SK-N-SH treated with all-trans-retinoic acid at 6 μM for 48 hours (cell line): Measurements from ENCODE around the gene RHOU.

Experiments
- ATAC-seq: fragments of 200-7000 bp; cut with Tn5 transposase; 3 replicates; pipeline ENCODE4 v1.9.1; 2020; ENCODE audit warnings: mild to moderate bottlenecking, moderate library complexity
- ARNTL ChIP-seq: fragments of 450-650 bp; formaldehyde crosslinking; IDR thresholded peaks from 2 replicates; pipeline ENCODE4 v1.5.0; 2020; ENCODE audit warnings: low read depth, mild to moderate bottlenecking, moderate library complexity, borderline replicate concordance
- BACH2 ChIP-seq: fragments of 250-450 bp; sonication (Bioruptor Pico); IDR thresholded peaks from 2 replicates; pipeline ENCODE4 v1.9.0; 2021; ENCODE audit warnings: mild to moderate bottlenecking, borderline replicate concordance
- CREB5 ChIP-seq: fragments of 250-450 bp; sonication (Bioruptor Pico); IDR thresholded peaks from 2 replicates; pipeline ENCODE4 v1.5.1; 2020; ENCODE audit warnings: low read depth, mild to moderate bottlenecking, moderate library complexity
- CSDC2 ChIP-seq: fragments of 250-450 bp; sonication (Bioruptor Pico); IDR thresholded peaks from 2 replicates; pipeline ENCODE4 v1.5.0; 2020; ENCODE audit warnings: mild to moderate bottlenecking, moderate library complexity
- CSRNP3 ChIP-seq: fragments of 250-450 bp; sonication (Bioruptor Pico); IDR thresholded peaks from 2 replicates; pipeline ENCODE4 v1.5.1; 2021; ENCODE audit warnings: mild to moderate bottlenecking, moderate library complexity
- ESRRG ChIP-seq: fragments of 250-450 bp; sonication (Bioruptor Pico); IDR thresholded peaks from 2 replicates; pipeline ENCODE4 v1.6.1; 2021; ENCODE audit warnings: mild to moderate bottlenecking
- GLIS3 ChIP-seq: fragments of 250-450 bp; sonication (Bioruptor Pico); IDR thresholded peaks from 2 replicates; pipeline ENCODE4 v1.5.0; 2020; ENCODE audit warnings: mild to moderate bottlenecking, moderate library complexity
- ISL1 ChIP-seq: fragments of 250-450 bp; sonication (Bioruptor Pico); IDR thresholded peaks from 2 replicates; pipeline ENCODE4 v2.1.2; 2022; ENCODE audit warnings: mild to moderate bottlenecking, moderate library complexity
- OSR1 ChIP-seq: fragments of 250-450 bp; sonication (Bioruptor Pico); IDR thresholded peaks from 2 replicates; pipeline ENCODE4 v1.8.0; 2022; ENCODE audit warnings: moderate library complexity, mild to moderate bottlenecking, inconsistent platforms
- PPARA ChIP-seq: fragments of 250-450 bp; sonication (Bioruptor Pico); IDR thresholded peaks from 2 replicates; pipeline ENCODE4 v1.5.0; 2020; ENCODE audit warnings: mild to moderate bottlenecking, borderline replicate concordance
- RARB ChIP-seq: fragments of 250-450 bp; sonication (Bioruptor Pico); IDR thresholded peaks from 2 replicates; pipeline ENCODE4 v1.8.0; 2021; ENCODE audit warnings: mild to moderate bottlenecking, moderate library complexity
- SNAI2 ChIP-seq: fragments of 250-450 bp; sonication (Bioruptor Pico); IDR thresholded peaks from 2 replicates; pipeline ENCODE4 v1.5.0; 2020; ENCODE audit warnings: mild to moderate bottlenecking, moderate library complexity
- TCF4 ChIP-seq: fragments of 250-450 bp; sonication (Bioruptor Pico); IDR thresholded peaks from 2 replicates; pipeline ENCODE4 v1.8.0; 2021; ENCODE audit warnings: mild to moderate bottlenecking, moderate library complexity, borderline replicate concordance
- TOX ChIP-seq: fragments of 250-450 bp; sonication (Bioruptor Pico); IDR thresholded peaks from 2 replicates; pipeline ENCODE4 v1.8.0; 2021; ENCODE audit warnings: mild to moderate bottlenecking, moderate library complexity, borderline replicate concordance
- ZC3H10 ChIP-seq: fragments of 250-450 bp; sonication (Bioruptor Pico); IDR thresholded peaks from 2 replicates; pipeline ENCODE4 v1.5.1; 2021; ENCODE audit warnings: mild to moderate bottlenecking, moderate library complexity
- ZFP3 ChIP-seq: fragments of 250-450 bp; sonication (Bioruptor Pico); IDR thresholded peaks from 2 replicates; pipeline ENCODE4 v1.5.0; 2020; ENCODE audit warnings: mild to moderate bottlenecking, moderate library complexity
- ZFP30 ChIP-seq: fragments of 450-650 bp; formaldehyde crosslinking; IDR thresholded peaks from 2 replicates; pipeline ENCODE4 v1.5.0; 2022; ENCODE audit warnings: mild to moderate bottlenecking, moderate library complexity
- ZNF565 ChIP-seq: fragments of 450-650 bp; formaldehyde crosslinking; conservative IDR thresholded peaks from 2 replicates; pipeline ENCODE4 v1.5.0; 2020; ENCODE audit warnings: low read depth, mild to moderate bottlenecking, moderate library complexity
- ZNF70 ChIP-seq: fragments of 450-650 bp; formaldehyde crosslinking; IDR thresholded peaks from 2 replicates; pipeline ENCODE4 v1.5.0; 2020; ENCODE audit warnings: mild to moderate bottlenecking, moderate library complexity
- ZNF8 ChIP-seq: fragments of 450-650 bp; formaldehyde crosslinking; IDR thresholded peaks from 2 replicates; pipeline ENCODE4 v1.5.0; 2020; ENCODE audit warnings: mild to moderate bottlenecking, moderate library complexity
- TF ChIP-seq, protein P1 (sequence below): fragments of 250-450 bp; sonication (Bioruptor Pico); IDR thresholded peaks from 2 replicates; pipeline ENCODE4 v1.8.0; 2020; ENCODE audit warnings: mild to moderate bottlenecking, moderate library complexity, borderline replicate concordance
- TF ChIP-seq, protein P2 (sequence below): fragments of 250-450 bp; sonication (Bioruptor Pico); IDR thresholded peaks from 2 replicates; pipeline ENCODE4 v1.5.0; 2020; ENCODE audit warnings: mild to moderate bottlenecking, moderate library complexity
- TF ChIP-seq, protein P3 (sequence below): fragments of 250-450 bp; sonication (Bioruptor Pico); IDR thresholded peaks from 2 replicates; pipeline ENCODE4 v1.8.0; 2021; ENCODE audit warnings: low read depth, mild to moderate bottlenecking, moderate library complexity, borderline replicate concordance

Gene RHOU

DNA sequence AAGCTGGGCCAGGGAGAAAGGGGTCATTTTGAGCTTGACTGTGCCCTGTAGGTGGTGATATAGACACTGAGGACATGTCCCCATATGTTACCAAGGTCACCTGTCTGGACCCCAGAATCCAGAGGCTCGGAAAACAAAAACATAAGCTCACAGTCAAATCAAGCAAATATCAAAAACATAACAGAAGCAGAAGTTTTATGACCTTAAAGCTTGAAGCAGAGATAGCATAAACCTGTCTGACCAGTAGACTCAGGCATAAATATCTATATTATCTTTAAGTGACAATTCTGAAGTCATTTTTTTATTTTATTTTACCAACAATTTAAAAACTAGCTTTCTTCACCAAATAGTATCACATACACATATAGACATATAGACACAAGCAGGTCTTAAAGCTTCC is 32.8 kb upstream of the RHOU start:
- TF ChIP-seq ZNF70 (CRISPR knock-in tag) (no peak), ZNF565 (CRISPR knock-in tag) (no peak), RARB (CRISPR knock-in tag) (no peak), CSDC2 (CRISPR knock-in tag) (no peak), OSR1 (CRISPR knock-in tag) (no peak), ZNF8 (CRISPR knock-in tag) (no peak), ZFP3 (CRISPR knock-in tag) (no peak), ZFP30 (CRISPR knock-in tag) (no peak), CSRNP3 (CRISPR knock-in tag) (no peak), TOX (CRISPR knock-in tag) (no peak), TCF4 (CRISPR knock-in tag) (no peak), ISL1 (CRISPR knock-in tag) (no peak), ESRRG (CRISPR knock-in tag) (no peak), ZC3H10 (no peak), SNAI2 (CRISPR knock-in tag) (no peak)
- TF ChIP-seq, protein P1, sequence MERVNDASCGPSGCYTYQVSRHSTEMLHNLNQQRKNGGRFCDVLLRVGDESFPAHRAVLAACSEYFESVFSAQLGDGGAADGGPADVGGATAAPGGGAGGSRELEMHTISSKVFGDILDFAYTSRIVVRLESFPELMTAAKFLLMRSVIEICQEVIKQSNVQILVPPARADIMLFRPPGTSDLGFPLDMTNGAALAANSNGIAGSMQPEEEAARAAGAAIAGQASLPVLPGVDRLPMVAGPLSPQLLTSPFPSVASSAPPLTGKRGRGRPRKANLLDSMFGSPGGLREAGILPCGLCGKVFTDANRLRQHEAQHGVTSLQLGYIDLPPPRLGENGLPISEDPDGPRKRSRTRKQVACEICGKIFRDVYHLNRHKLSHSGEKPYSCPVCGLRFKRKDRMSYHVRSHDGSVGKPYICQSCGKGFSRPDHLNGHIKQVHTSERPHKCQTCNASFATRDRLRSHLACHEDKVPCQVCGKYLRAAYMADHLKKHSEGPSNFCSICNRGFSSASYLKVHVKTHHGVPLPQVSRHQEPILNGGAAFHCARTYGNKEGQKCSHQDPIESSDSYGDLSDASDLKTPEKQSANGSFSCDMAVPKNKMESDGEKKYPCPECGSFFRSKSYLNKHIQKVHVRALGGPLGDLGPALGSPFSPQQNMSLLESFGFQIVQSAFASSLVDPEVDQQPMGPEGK (CRISPR knock-in tag), result no peak
- TF ChIP-seq, protein P2, sequence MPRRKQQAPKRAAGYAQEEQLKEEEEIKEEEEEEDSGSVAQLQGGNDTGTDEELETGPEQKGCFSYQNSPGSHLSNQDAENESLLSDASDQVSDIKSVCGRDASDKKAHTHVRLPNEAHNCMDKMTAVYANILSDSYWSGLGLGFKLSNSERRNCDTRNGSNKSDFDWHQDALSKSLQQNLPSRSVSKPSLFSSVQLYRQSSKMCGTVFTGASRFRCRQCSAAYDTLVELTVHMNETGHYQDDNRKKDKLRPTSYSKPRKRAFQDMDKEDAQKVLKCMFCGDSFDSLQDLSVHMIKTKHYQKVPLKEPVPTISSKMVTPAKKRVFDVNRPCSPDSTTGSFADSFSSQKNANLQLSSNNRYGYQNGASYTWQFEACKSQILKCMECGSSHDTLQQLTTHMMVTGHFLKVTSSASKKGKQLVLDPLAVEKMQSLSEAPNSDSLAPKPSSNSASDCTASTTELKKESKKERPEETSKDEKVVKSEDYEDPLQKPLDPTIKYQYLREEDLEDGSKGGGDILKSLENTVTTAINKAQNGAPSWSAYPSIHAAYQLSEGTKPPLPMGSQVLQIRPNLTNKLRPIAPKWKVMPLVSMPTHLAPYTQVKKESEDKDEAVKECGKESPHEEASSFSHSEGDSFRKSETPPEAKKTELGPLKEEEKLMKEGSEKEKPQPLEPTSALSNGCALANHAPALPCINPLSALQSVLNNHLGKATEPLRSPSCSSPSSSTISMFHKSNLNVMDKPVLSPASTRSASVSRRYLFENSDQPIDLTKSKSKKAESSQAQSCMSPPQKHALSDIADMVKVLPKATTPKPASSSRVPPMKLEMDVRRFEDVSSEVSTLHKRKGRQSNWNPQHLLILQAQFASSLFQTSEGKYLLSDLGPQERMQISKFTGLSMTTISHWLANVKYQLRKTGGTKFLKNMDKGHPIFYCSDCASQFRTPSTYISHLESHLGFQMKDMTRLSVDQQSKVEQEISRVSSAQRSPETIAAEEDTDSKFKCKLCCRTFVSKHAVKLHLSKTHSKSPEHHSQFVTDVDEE, result no peak
- TF ChIP-seq, protein P3, sequence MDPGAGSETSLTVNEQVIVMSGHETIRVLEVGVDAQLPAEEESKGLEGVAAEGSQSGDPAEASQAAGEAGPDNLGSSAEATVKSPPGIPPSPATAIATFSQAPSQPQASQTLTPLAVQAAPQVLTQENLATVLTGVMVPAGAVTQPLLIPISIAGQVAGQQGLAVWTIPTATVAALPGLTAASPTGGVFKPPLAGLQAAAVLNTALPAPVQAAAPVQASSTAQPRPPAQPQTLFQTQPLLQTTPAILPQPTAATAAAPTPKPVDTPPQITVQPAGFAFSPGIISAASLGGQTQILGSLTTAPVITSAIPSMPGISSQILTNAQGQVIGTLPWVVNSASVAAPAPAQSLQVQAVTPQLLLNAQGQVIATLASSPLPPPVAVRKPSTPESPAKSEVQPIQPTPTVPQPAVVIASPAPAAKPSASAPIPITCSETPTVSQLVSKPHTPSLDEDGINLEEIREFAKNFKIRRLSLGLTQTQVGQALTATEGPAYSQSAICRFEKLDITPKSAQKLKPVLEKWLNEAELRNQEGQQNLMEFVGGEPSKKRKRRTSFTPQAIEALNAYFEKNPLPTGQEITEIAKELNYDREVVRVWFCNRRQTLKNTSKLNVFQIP (CRISPR knock-in tag), result no peak
- ATAC-seq, result no peak

GRCh38 chr1:228706305-228706704 is 29.0 kb upstream of the RHOU start:
- no peak for ATAC-seq
- TF ChIP-seq ZNF565 (CRISPR knock-in tag) (no peak), ESRRG (CRISPR knock-in tag) (no peak), ZFP30 (CRISPR knock-in tag) (no peak), ZNF8 (CRISPR knock-in tag) (no peak), CSDC2 (CRISPR knock-in tag) (no peak), PPARA (CRISPR knock-in tag) (no peak), CREB5 (CRISPR knock-in tag) (no peak), ZC3H10 (no peak), ZFP3 (CRISPR knock-in tag) (no peak), GLIS3 (CRISPR knock-in tag) (no peak), ZNF70 (CRISPR knock-in tag) (no peak), TOX (CRISPR knock-in tag) (no peak), ISL1 (CRISPR knock-in tag) (no peak), BACH2 (CRISPR knock-in tag) (no peak), SNAI2 (CRISPR knock-in tag) (no peak), ARNTL (CRISPR knock-in tag) (no peak)
- TF ChIP-seq, protein P3 (CRISPR knock-in tag), result no peak
- TF ChIP-seq, protein P1 (CRISPR knock-in tag), result no peak
- TF ChIP-seq, all 23 proteins: peak for 0
